Natural killer cell (primary cell): Measurements from ENCODE around the gene ZFAND3. TPM values are rescaled to one million over a fixed set of nuclear protein-coding genes. Genes with fewer than 3 reads are reported as not detected.

Experiments used
- ATAC-seq, 3 donors: fragments of 150-1000 bp in 2 of 3; fragments of 200-7000 bp in 1 of 3; cut with Tn5 transposase; 1 replicate in 1 of 3; 2 replicates in 2 of 3; pipeline ENCODE4 v1.10.0; 2021; ENCODE audit warnings: mild to moderate bottlenecking in 2 of 3, moderate library complexity in 2 of 3
- DNase-seq, 2 donors: peaks; one replicate each; pipeline versions ENCODE4 v3.0.0 to v3.0.0-alpha.2; 2013 to 2021; ENCODE audit warnings: mixed read lengths in 1 of 2
- H3K27ac ChIP-seq: one replicate; pipeline ENCODE4 v1.5.1; 2013; ENCODE audit warnings: mild to moderate bottlenecking, low read length
- H3K27me3 ChIP-seq: one replicate; pipeline ENCODE4 v1.6.1; 2013; ENCODE audit warnings: low read length; ENCODE audit not compliant: control insufficient read depth, insufficient read depth
- H3K36me3 ChIP-seq: one replicate; pipeline ENCODE4 v1.6.1; 2013; ENCODE audit warnings: low read length; ENCODE audit not compliant: control insufficient read depth, insufficient read depth
- H3K4me1 ChIP-seq: one replicate; pipeline ENCODE4 v1.6.1; 2013; ENCODE audit warnings: low read length; ENCODE audit not compliant: control insufficient read depth, insufficient read depth
- H3K4me3 ChIP-seq: one replicate; pipeline ENCODE4 v1.5.1; 2013; ENCODE audit warnings: low read length
- H3K9me3 ChIP-seq: one replicate; pipeline ENCODE4 v1.6.1; 2013; ENCODE audit warnings: low read length; ENCODE audit not compliant: control insufficient read depth, insufficient read depth
- H3K27ac Mint-ChIP-seq, 2 donors: one replicate each; pipeline ENCODE4 v1.8.0; 2022; ENCODE audit warnings: mild to moderate bottlenecking in 2 of 2, mixed read lengths in 2 of 2, moderate library complexity in 1 of 2
- H3K27me3 Mint-ChIP-seq, 2 donors: one replicate each; pipeline ENCODE4 v1.8.0; 2022; ENCODE audit warnings: low read depth in 2 of 2, mixed read lengths in 2 of 2
- H3K36me3 Mint-ChIP-seq: one replicate; pipeline ENCODE4 v1.8.0; 2022; ENCODE audit warnings: mixed read lengths
- H3K4me1 Mint-ChIP-seq, 2 donors: one replicate each; pipeline ENCODE4 v1.8.0; 2022; ENCODE audit warnings: mixed read lengths in 2 of 2
- H3K4me3 Mint-ChIP-seq: one replicate; pipeline ENCODE4 v1.8.0; 2022; ENCODE audit warnings: mild to moderate bottlenecking, moderate library complexity, mixed read lengths
- H3K9me3 Mint-ChIP-seq, 2 donors: one replicate each; pipeline ENCODE4 v1.8.0; 2022; ENCODE audit warnings: mixed read lengths in 2 of 2
- WGBS: methylation state at CpG from one replicate; pipeline ENCODE4 v1.1.7; 2013; ENCODE audit warnings: missing lambda C conversion rate; ENCODE audit not compliant: insufficient coverage; 5-methylcytosine and 5-hydroxymethylcytosine counted together
- intact Hi-C: fragments of 100-400 bp; cut with micrococcal nuclease; formaldehyde crosslinking; loops from one replicate; pipeline ENCODE4 v1.14.2; 2022
- total RNA-seq, 4 donors: library from RNA; stranded (reverse); fragments of 120-200 nt in 1 of 4; gene quantifications; one replicate each; pipeline versions ENCODE4 v1.2.3 to v1.2.4, GENCODE V29; 2013 to 2022
- TF ChIP-seq, protein P1 (sequence below): fragments of 200-600 bp; IDR thresholded peaks from one replicate; pipeline ENCODE4 v1.8.0; 2022; ENCODE audit warnings: antibody characterized with exemption

ZFAND3 gene
- total RNA-seq, 3 donors from 2014 or later (not counting 1 experiment from before 2014, with no cell fraction given): 87.7 to 97.4 (median 90.1) TPM

DNA sequence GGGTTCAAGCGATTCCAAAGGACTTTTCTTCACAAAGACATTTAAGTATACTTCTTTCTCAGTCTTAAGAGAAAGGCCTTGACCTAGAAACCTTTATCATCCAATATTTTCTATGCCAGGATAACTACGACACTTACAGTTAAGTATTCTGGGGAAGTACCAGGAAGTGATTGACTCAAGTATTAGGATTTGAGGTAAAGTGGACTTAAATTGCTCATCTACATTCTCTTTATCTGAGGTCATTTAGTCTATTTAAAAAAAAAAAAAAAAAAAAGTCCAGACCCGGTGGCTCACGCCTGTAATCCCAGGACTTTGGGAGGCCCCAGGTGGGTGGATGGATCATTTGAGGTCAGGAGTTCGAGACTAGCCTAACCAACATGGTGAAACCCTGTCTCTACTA is 114.7 kb downstream of the ZFAND3 start:
- no peaks in the 10 kb centered on the region for H3K36me3 Mint-ChIP-seq
- no peak overlapping the region for H3K27ac ChIP-seq
- H3K9me3 ChIP-seq: no peaks in the 10 kb centered on the region
- ATAC-seq (no peak), DNase-seq (no peak)
- H3K27me3 ChIP-seq: no peaks in the 10 kb centered on the region
- intact Hi-C loops: no loop called here
- no peaks in the 10 kb centered on the region for H3K9me3 Mint-ChIP-seq
- no peaks in the 10 kb centered on the region for H3K27me3 Mint-ChIP-seq
- peak overlapping the region in 1 of 2 donors; percentile 45 for H3K27ac Mint-ChIP-seq
- H3K36me3 ChIP-seq: no peaks in the 10 kb centered on the region
- H3K4me3 Mint-ChIP-seq: no peak overlapping the region
- H3K4me1 Mint-ChIP-seq: peaks cover 67 to 69% of the 10 kb centered on the region in 2 donors
- WGBS: 93% methylated on average over 1 of the region's 5 CpGs
- TF ChIP-seq, protein P1, sequence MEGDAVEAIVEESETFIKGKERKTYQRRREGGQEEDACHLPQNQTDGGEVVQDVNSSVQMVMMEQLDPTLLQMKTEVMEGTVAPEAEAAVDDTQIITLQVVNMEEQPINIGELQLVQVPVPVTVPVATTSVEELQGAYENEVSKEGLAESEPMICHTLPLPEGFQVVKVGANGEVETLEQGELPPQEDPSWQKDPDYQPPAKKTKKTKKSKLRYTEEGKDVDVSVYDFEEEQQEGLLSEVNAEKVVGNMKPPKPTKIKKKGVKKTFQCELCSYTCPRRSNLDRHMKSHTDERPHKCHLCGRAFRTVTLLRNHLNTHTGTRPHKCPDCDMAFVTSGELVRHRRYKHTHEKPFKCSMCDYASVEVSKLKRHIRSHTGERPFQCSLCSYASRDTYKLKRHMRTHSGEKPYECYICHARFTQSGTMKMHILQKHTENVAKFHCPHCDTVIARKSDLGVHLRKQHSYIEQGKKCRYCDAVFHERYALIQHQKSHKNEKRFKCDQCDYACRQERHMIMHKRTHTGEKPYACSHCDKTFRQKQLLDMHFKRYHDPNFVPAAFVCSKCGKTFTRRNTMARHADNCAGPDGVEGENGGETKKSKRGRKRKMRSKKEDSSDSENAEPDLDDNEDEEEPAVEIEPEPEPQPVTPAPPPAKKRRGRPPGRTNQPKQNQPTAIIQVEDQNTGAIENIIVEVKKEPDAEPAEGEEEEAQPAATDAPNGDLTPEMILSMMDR: no peak
- H3K4me3 ChIP-seq: no peak overlapping the region
- H3K4me1 ChIP-seq: peaks cover 5% of the 10 kb centered on the region

DNA sequence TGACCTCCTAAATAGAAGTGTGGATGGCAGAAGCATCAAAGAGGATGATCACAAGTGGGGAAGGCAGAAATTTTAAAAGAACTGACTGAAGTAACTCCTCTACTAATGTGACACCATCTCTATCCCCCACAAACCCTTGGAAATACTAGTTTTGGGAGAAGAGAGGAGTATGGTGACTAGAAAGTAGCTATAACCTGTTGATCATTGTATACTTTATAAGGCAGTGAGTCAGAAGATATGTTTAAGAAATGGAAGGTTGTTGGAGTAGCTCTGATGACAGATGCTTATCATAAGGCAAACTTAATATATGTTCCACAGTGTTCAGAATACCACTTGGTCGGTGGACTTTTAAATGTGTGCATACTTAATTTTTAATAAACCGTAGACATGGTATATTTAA is 116.6 kb downstream of the ZFAND3 start:
- H3K4me3 ChIP-seq: no peak overlapping the region
- H3K9me3 ChIP-seq: no peaks in the 10 kb centered on the region
- H3K27ac Mint-ChIP-seq: peak overlapping the region; percentile 67 to 68
- peak overlapping the region; percentile 64 for H3K4me3 Mint-ChIP-seq
- no peak for ATAC-seq
- WGBS: no CpG with 5 or more reads among the region's 2 CpGs
- TF ChIP-seq, protein P1: no peak
- H3K4me1 ChIP-seq: peaks cover 5% of the 10 kb centered on the region
- no peaks in the 10 kb centered on the region for H3K36me3 Mint-ChIP-seq
- H3K36me3 ChIP-seq: no peaks in the 10 kb centered on the region
- DNase-seq: no peak
- intact Hi-C loops: no loop called here
- H3K27ac ChIP-seq: no peak overlapping the region
- H3K4me1 Mint-ChIP-seq: peaks cover 54 to 62% of the 10 kb centered on the region in 2 donors
- H3K27me3 Mint-ChIP-seq: no peaks in the 10 kb centered on the region
- H3K9me3 Mint-ChIP-seq: no peaks in the 10 kb centered on the region
- H3K27me3 ChIP-seq: no peaks in the 10 kb centered on the region

DNA sequence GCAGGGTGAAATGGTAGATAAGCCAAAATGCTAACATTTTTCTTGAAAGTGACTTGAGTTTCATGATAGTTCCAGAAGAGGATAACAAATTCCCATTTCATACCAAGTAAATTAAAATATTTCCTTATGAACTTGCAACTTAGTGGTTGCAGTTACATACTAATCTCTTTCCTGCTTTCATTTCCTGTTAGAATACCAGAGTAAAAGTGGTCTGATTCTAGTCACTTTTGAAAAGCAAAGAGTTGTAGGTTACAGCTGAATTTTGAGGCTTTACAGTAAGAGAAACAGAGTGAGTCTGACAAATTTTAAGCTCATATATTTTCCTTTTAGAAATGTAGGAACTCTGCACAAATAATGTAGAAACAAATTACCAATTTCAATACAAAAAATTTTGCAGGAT is 117.4 kb downstream of the ZFAND3 start:
- intact Hi-C loops: no loop called here
- H3K27ac Mint-ChIP-seq: peak overlapping the region; percentile 67 to 68
- no peaks in the 10 kb centered on the region for H3K27me3 ChIP-seq
- no peaks in the 10 kb centered on the region for H3K36me3 ChIP-seq
- no peaks in the 10 kb centered on the region for H3K9me3 ChIP-seq
- no peak overlapping the region for H3K4me3 ChIP-seq
- H3K27me3 Mint-ChIP-seq: no peaks in the 10 kb centered on the region
- H3K4me1 ChIP-seq: peaks cover 5% of the 10 kb centered on the region
- no peaks in the 10 kb centered on the region for H3K36me3 Mint-ChIP-seq
- no peaks in the 10 kb centered on the region for H3K9me3 Mint-ChIP-seq
- H3K4me3 Mint-ChIP-seq: peak overlapping the region; percentile 64
- peak in 2 of 3 donors; percentile 41 to 75 for ATAC-seq
- TF ChIP-seq, protein P1: no peak
- H3K27ac ChIP-seq: no peak overlapping the region
- DNase-seq: peak in 1 of 2 donors; percentile 10
- peaks cover 47 to 55% of the 10 kb centered on the region in 2 donors for H3K4me1 Mint-ChIP-seq

DNA sequence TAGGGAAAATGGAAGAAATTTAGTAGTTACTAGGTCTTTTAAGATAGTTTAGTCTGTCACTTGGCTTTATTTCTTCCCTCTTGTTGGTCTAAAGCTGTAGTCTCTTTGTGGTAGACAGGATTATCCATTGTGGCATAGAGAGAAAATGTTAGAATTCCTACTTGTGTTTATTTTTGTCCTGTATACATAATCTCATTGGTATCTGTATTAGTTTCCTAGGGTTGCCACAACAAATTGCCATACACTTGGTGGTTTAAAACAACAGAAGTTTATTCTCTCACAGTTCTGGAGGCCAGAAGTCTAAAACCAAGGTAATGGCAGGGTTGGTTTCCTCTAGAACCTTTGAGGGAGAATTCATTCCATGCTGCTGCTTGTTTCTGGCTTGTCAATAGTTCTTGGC is 119.4 kb downstream of the ZFAND3 start:
- Mint-ChIP-seq H3K4me1 (peaks cover 64 to 66% of the 10 kb centered on the region in 2 donors), H3K4me3 (no peak overlapping the region), H3K27ac (peak overlapping the region; percentile 8 to 67), H3K36me3 (no peaks in the 10 kb centered on the region), H3K27me3 (no peaks in the 10 kb centered on the region), H3K9me3 (no peaks in the 10 kb centered on the region)
- ATAC-seq (no peak), DNase-seq (no peak)
- no peaks in the 10 kb centered on the region for H3K27me3 ChIP-seq
- no peaks in the 10 kb centered on the region for H3K36me3 ChIP-seq
- intact Hi-C loops: no loop called here
- peaks cover 5% of the 10 kb centered on the region for H3K4me1 ChIP-seq
- no peaks in the 10 kb centered on the region for H3K9me3 ChIP-seq
- no peak overlapping the region for H3K4me3 ChIP-seq
- TF ChIP-seq, protein P1: no peak
- H3K27ac ChIP-seq: no peak overlapping the region
